Stimulated activated CD8-positive, alpha-beta memory T cell treated with anti-CD3 and anti-CD28 coated beads, Interleukin-2, amount 100 ng/mL, for 48 hours (primary cell): ENCODE data around the gene PAX5.

Source experiments
- DNase-seq, 2 donors: peaks; one replicate each; pipeline ENCODE4 v3.0.0-alpha.2; 2020; ENCODE audit warnings: low read depth in 2 of 2

Gene PAX5

GRCh38 chr9:36934478-36935065 lies 99.5 kb downstream of the PAX5 start:
- DNase-seq, result no peak

- DNase-seq, result no peak
Measured at GRCh38 chr9:36933676-36934215, 100.3 kb downstream of the PAX5 start.

GRCh38 chr9:36932198-36932597 lies 101.9 kb downstream of the PAX5 start:
- no peak for DNase-seq

- no peak for DNase-seq
Measured at GRCh38 chr9:36930941-36931340, 103.1 kb downstream of the PAX5 start.

- DNase-seq, result no peak
Measured at GRCh38 chr9:36929350-36929675, 104.8 kb downstream of the PAX5 start.

GRCh38 chr9:36928670-36929349 lies 105.3 kb downstream of the PAX5 start:
- no peak for DNase-seq

GRCh38 chr9:36928210-36928609 lies 105.9 kb downstream of the PAX5 start:
- no peak for DNase-seq

GRCh38 chr9:36924757-36925432 lies 109.2 kb downstream of the PAX5 start:
- DNase-seq, result no peak

- DNase-seq, result no peak
Measured at GRCh38 chr9:36924071-36924470, 110.0 kb downstream of the PAX5 start.

GRCh38 chr9:36923025-36923625 lies 110.9 kb downstream of the PAX5 start:
- DNase-seq, result no peak

GRCh38 chr9:36922548-36922947 lies 111.5 kb downstream of the PAX5 start:
- no peak for DNase-seq

- no peak for DNase-seq
Measured at GRCh38 chr9:36914212-36914577, 119.9 kb downstream of the PAX5 start.

- no peak for DNase-seq
Measured at GRCh38 chr9:36913393-36914211, 120.5 kb downstream of the PAX5 start.

GRCh38 chr9:36912620-36913019 lies 121.4 kb downstream of the PAX5 start:
- no peak for DNase-seq

GRCh38 chr9:36911601-36912412 lies 122.3 kb downstream of the PAX5 start:
- no peak for DNase-seq

GRCh38 chr9:36911037-36911436 lies 123.0 kb downstream of the PAX5 start:
- DNase-seq, result no peak

GRCh38 chr9:36906492-36906891 lies 127.6 kb downstream of the PAX5 start:
- no peak for DNase-seq

GRCh38 chr9:36905101-36906066 lies 128.7 kb downstream of the PAX5 start:
- DNase-seq, result no peak

- peak; percentile 53 to 71 for DNase-seq
Measured at GRCh38 chr9:36903541-36904435, 130.3 kb downstream of the PAX5 start.
